LNCAP (cell line): ENCODE measurements around the gene IFNG-AS1.

ENCODE experiments used
- TF ChIP-seq, protein P1 (sequence below): fragments of 450-650 bp; IDR thresholded peaks from 2 replicates; pipeline ENCODE4 v1.5.1; 2017; ENCODE audit warnings: mild to moderate bottlenecking

IFNG-AS1 gene

DNA sequence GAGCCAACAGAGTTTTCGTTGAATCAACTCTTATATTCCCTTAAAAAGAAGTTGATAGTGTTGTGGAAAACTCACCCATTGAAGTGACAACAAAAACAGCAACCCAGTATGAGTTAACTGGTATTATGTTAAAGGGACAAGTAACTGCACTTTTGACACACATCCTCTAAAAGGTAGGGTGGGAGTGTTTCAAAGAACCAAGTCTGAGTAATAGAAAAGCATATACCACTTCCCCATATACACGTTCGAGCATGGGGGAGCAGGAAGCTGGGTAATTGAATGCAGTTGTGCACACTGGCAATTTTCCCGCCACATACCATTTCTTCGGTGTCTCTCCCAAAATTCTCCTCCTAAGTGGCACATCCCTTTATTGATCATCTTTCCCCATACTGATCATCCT lies 31.5 kb downstream of the IFNG-AS1 start:
- TF ChIP-seq, protein P1, sequence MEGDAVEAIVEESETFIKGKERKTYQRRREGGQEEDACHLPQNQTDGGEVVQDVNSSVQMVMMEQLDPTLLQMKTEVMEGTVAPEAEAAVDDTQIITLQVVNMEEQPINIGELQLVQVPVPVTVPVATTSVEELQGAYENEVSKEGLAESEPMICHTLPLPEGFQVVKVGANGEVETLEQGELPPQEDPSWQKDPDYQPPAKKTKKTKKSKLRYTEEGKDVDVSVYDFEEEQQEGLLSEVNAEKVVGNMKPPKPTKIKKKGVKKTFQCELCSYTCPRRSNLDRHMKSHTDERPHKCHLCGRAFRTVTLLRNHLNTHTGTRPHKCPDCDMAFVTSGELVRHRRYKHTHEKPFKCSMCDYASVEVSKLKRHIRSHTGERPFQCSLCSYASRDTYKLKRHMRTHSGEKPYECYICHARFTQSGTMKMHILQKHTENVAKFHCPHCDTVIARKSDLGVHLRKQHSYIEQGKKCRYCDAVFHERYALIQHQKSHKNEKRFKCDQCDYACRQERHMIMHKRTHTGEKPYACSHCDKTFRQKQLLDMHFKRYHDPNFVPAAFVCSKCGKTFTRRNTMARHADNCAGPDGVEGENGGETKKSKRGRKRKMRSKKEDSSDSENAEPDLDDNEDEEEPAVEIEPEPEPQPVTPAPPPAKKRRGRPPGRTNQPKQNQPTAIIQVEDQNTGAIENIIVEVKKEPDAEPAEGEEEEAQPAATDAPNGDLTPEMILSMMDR, result no peak

DNA sequence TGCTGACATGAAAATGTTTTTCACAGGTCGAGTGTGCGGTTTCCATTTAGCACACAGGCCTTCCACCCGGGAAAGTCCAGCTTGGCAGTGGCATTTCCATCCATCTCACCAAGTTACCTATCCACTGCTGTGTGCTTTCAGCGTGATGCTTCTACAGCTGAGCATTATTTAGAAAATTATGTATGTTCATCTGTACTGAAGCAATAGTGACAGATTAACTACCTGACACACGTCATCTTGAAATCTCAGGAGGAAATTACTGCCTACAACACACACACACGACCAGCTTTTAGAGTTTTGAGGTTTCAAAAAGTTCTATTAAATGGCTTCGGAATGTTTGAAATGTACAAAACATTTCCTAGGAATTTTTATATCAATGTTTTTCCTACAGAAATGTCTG lies 39.4 kb downstream of the IFNG-AS1 start:
- TF ChIP-seq, protein P1, result no peak

DNA sequence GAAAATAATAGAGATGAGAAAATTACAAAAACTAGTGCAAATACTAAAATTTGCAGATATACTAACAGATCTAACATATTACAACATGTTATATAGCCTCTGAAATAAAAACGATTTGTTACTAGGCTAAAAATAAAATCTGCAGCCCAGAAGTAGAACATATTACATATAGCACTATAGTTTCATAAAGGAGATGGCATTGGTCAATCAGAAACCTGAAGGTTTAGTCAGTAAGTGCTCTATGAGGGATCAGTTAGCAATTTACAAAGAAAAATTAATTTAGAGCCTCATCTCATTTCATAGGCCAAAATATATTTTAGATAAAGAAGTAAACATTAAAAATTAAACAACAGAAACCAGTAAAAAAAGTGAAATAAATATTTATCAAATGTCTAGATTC lies 41.0 kb downstream of the IFNG-AS1 start:
- TF ChIP-seq, protein P1, result no peak

DNA sequence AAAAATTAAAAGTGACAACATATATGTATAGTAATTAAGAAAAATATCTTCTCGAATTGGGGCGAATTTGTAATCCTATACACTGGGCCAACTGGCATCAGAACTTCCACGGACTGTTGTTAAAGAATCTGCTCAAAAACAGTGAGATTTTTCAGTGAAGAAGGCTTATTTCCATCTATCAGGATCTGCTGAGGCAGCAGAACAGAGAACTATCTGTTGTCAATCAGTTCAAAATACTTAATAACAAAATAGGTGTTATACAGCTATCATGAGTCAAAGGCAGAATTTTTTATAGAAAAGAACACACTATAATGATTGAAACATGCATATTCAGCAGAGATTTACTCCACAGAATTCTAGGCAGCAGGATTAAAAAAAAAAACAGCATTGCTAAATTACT lies 41.9 kb downstream of the IFNG-AS1 start:
- TF ChIP-seq, protein P1, result no peak

DNA sequence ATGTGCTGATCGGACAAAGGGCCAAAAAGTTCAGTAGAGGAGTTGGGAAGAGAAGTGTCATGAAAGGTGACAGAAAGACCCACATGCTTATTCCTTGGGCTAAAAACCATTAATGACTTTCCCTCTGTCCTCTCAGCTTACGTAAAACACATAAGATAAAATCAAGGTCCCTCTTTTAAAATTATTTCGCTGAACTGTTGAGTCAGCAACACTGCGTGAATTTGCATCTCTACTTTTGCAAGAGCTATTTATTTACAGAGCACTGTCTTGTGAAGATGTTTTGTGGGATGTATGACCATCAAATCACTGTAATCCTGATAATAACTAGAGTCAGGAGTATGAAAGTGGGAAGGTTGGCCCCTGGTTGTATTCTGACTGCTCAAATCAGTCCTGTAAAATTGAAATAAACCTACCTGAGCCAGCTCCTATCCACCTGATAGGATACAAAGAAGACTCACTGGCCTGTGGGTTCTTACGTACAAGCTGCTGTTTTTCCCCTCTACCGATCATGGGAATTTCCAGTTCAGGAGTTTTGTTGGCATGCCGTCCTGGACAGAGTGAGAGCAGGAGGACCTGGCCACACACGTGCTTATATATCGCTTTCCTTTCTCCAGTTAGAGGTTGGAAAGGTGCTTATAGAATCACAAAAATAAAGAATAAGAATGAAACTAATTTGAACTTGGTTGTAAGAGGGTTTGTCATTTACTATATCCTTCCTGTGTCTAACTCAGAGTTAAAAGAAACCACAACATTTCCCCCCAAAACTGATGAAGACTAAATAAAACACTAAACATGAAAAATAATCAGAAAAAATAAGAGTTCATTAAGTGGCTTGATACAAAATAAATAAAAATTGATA lies 42.9 kb downstream of the IFNG-AS1 start:
- TF ChIP-seq, protein P1, result no peak

DNA sequence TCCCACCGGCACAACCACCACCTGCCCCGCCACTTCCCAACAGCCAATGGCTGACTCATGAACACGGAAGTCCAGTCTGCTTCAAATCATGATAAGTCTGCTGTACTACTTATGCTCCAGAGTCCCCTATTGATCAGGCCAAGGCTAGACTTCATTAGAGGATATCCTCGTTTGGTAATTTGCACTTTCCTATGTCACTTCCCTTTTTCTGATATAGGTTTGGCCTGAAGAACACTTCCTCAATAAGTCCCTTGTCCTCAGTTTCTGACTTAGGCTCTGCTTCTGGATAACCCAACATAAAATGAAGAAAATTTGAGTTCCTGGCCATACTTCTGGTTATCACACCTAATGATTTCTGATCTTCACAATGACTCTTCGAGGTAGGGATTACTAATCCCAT lies 45.3 kb downstream of the IFNG-AS1 start:
- TF ChIP-seq, protein P1, result no peak

DNA sequence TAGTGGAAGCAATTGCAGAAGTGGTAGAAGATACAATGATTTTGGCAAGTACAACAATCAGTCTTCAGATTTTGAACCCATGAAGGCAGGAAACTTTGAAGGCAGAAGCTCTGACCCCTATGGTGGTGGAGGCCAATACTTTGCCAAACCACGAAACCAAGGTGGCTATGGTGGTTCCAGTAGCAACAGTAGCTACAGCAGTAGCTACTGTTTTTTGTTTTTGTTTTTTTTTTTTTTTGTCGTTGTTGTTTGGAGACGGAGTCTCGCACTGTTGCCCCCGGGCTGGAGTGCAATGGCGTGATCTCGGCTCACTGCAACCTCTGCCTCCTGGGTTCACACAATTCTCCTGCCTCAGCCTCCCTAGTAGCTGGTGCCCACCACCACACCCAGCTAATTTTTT lies 47.4 kb downstream of the IFNG-AS1 start:
- TF ChIP-seq, protein P1, result no peak
